Measurements from ENCODE around the gene RUFY1.
"Not testable (repeated sequence)": the region's sequence is repeated elsewhere in the genome, so short reads cannot be mapped to it uniquely, and the experiment has no call there.

RUFY1 gene

DNA sequence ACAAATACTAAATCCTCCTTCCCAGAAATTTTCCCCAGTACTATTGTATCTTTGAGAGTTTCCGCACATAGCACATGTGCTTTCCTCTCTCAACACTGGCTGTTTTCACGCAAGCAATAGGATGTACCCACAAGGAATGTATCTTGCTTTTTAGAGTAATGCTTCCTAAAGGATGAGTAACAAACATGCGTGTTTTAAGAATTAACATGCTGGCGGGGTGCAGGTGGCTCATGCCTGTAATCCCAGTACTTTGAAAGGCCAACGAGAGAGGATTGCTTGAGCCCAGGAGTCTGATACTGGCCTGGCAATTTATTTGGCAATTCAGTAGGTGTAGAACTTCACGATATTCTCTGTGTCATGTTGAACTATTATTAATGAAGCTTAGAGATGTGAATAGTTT lies 4.6 kb downstream of the RUFY1 start (continued):
- TF ChIP-seq TSHZ2 (CRISPR knock-in tag; IDR thresholded peaks at IDR 0.05), result no peak
- TF ChIP-seq, protein P1, sequence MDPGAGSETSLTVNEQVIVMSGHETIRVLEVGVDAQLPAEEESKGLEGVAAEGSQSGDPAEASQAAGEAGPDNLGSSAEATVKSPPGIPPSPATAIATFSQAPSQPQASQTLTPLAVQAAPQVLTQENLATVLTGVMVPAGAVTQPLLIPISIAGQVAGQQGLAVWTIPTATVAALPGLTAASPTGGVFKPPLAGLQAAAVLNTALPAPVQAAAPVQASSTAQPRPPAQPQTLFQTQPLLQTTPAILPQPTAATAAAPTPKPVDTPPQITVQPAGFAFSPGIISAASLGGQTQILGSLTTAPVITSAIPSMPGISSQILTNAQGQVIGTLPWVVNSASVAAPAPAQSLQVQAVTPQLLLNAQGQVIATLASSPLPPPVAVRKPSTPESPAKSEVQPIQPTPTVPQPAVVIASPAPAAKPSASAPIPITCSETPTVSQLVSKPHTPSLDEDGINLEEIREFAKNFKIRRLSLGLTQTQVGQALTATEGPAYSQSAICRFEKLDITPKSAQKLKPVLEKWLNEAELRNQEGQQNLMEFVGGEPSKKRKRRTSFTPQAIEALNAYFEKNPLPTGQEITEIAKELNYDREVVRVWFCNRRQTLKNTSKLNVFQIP (CRISPR knock-in tag; IDR thresholded peaks at IDR 0.05; ENCODE audit: borderline replicate concordance, low read depth), result no peak
- TF ChIP-seq ZNF8 (CRISPR knock-in tag; IDR thresholded peaks at IDR 0.05), result no peak
- TF ChIP-seq ZFP3 (CRISPR knock-in tag; IDR thresholded peaks at IDR 0.05), result no peak
- TF ChIP-seq CSDC2 (CRISPR knock-in tag; IDR thresholded peaks at IDR 0.05), result no peak
- no peak for TF ChIP-seq BACH2 (CRISPR knock-in tag; IDR thresholded peaks at IDR 0.05; ENCODE audit: borderline replicate concordance)
- no peak for TF ChIP-seq ZNF70 (CRISPR knock-in tag; IDR thresholded peaks at IDR 0.05)

DNA sequence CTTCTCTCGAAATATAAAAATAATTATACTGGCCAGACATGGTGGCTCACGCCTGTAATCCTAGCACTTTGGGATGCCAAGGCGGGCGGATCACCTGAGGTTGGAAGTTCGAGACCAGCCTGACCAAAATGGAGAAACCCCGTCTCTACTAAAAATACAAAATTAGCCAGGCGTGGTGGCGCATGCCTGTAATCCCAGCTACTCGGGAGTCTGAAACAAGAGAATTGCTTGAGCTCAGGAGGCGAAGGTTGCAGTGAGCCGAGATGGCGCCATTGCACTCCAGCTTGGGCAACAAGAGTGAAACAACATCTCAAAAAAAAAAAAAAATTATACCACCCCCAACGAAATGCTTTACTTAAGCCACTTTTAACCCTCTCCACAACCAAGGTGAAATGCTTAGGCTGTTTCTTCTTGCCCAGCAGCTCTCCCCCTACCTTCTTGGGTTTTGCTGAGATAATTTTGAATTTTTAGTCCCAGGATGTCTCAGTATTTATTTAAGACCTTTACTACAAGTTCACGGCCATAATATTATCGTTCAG lies 8.0 kb downstream of the RUFY1 start:
- not testable (repeated sequence) for ATAC-seq

GRCh38 chr5:179558932-179559283 lies 8.6 kb downstream of the RUFY1 start:
- peak; percentile 9 for ATAC-seq
- TF ChIP-seq ZNF70 (CRISPR knock-in tag; IDR thresholded peaks at IDR 0.05), result no peak
- no peak for TF ChIP-seq PPARA (CRISPR knock-in tag; IDR thresholded peaks at IDR 0.05; ENCODE audit: borderline replicate concordance)
- TF ChIP-seq TCF4 (CRISPR knock-in tag; IDR thresholded peaks at IDR 0.05; ENCODE audit: borderline replicate concordance), result no peak
- no peak for TF ChIP-seq CREB5 (CRISPR knock-in tag; IDR thresholded peaks at IDR 0.05; ENCODE audit: low read depth)
- TF ChIP-seq SNAI2 (CRISPR knock-in tag; IDR thresholded peaks at IDR 0.05), result no peak
- TF ChIP-seq, protein P2, sequence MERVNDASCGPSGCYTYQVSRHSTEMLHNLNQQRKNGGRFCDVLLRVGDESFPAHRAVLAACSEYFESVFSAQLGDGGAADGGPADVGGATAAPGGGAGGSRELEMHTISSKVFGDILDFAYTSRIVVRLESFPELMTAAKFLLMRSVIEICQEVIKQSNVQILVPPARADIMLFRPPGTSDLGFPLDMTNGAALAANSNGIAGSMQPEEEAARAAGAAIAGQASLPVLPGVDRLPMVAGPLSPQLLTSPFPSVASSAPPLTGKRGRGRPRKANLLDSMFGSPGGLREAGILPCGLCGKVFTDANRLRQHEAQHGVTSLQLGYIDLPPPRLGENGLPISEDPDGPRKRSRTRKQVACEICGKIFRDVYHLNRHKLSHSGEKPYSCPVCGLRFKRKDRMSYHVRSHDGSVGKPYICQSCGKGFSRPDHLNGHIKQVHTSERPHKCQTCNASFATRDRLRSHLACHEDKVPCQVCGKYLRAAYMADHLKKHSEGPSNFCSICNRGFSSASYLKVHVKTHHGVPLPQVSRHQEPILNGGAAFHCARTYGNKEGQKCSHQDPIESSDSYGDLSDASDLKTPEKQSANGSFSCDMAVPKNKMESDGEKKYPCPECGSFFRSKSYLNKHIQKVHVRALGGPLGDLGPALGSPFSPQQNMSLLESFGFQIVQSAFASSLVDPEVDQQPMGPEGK (CRISPR knock-in tag; IDR thresholded peaks at IDR 0.05; ENCODE audit: borderline replicate concordance), result no peak
- TF ChIP-seq CSDC2 (CRISPR knock-in tag; IDR thresholded peaks at IDR 0.05), result no peak
- TF ChIP-seq ISL1 (CRISPR knock-in tag; IDR thresholded peaks at IDR 0.05), result no peak
- no peak for TF ChIP-seq BACH2 (CRISPR knock-in tag; IDR thresholded peaks at IDR 0.05; ENCODE audit: borderline replicate concordance)
- TF ChIP-seq ESRRG (CRISPR knock-in tag; IDR thresholded peaks at IDR 0.05), result no peak
- no peak for TF ChIP-seq ZNF8 (CRISPR knock-in tag; IDR thresholded peaks at IDR 0.05)
- no peak for TF ChIP-seq ZFP3 (CRISPR knock-in tag; IDR thresholded peaks at IDR 0.05)
- no peak for TF ChIP-seq GLIS3 (CRISPR knock-in tag; IDR thresholded peaks at IDR 0.05)
- no peak for TF ChIP-seq TOX (CRISPR knock-in tag; IDR thresholded peaks at IDR 0.05; ENCODE audit: borderline replicate concordance)
- TF ChIP-seq, protein P3, sequence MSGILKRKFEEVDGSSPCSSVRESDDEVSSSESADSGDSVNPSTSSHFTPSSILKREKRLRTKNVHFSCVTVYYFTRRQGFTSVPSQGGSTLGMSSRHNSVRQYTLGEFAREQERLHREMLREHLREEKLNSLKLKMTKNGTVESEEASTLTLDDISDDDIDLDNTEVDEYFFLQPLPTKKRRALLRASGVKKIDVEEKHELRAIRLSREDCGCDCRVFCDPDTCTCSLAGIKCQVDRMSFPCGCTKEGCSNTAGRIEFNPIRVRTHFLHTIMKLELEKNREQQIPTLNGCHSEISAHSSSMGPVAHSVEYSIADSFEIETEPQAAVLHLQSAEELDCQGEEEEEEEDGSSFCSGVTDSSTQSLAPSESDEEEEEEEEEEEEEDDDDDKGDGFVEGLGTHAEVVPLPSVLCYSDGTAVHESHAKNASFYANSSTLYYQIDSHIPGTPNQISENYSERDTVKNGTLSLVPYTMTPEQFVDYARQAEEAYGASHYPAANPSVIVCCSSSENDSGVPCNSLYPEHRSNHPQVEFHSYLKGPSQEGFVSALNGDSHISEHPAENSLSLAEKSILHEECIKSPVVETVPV (CRISPR knock-in tag; IDR thresholded peaks at IDR 0.05), result no peak
- no peak for TF ChIP-seq ZFP30 (CRISPR knock-in tag; IDR thresholded peaks at IDR 0.05)
- TF ChIP-seq, protein P1 (CRISPR knock-in tag; IDR thresholded peaks at IDR 0.05; ENCODE audit: borderline replicate concordance, low read depth), result no peak
- TF ChIP-seq ARNTL (CRISPR knock-in tag; IDR thresholded peaks at IDR 0.05; ENCODE audit: borderline replicate concordance, low read depth), result no peak

Data from SK-N-SH treated with all-trans-retinoic acid at 6 μM for 48 hours (cell line).